ENCODE data around the gene STXBP6.

STXBP6 gene

DNA sequence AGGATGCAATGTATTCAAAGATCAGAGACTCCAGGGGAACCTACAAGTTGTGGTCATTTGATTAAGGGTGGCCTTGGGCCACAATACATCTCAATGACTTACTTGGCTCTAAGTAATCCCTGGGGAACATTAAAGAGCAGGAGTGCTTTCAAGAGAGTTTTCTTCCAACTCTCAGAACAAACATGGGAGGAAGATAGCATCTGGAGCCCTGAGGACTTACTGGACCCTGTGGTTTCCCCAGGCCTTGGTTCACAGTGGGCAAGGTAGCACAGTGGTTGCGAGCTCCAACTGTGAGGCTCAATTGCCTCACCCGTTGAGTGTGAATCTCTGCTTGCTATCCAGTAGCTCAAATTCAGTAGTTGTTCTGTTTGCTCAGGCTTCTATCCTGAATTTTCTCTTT is 32.4 kb downstream of the STXBP6 start:
- Histone ChIP-seq H3K4me2 (ENCODE audit: low read depth, low read length, poor library complexity, severe bottlenecking) (no peak overlapping the region), H3K27me3 (ENCODE audit: low read length) (no peaks in the 10 kb centered on the region), H3K79me2 (ENCODE audit: insufficient read depth, low read length) (no peaks in the 10 kb centered on the region), H3K27ac (ENCODE audit: low read depth, low read length) (no peak overlapping the region), H3K36me3 (ENCODE audit: low read length) (no peaks in the 10 kb centered on the region), H3K9me2 (replicated peaks; ENCODE audit: insufficient read depth, low read length) (no peaks in the 10 kb centered on the region), H2AFZ (ENCODE audit: low read depth, low read length, severe bottlenecking) (no peak overlapping the region), H3F3A (ENCODE audit: insufficient read depth) (no peaks in the 10 kb centered on the region), H3K4me3 (ENCODE audit: insufficient read depth, low read length, poor library complexity, severe bottlenecking) (no peak overlapping the region), H3K9ac (ENCODE audit: low read length) (no peak overlapping the region), H4K20me1 (ENCODE audit: low read depth, low read length) (no peaks in the 10 kb centered on the region), H3K9me3 (ENCODE audit: insufficient read depth, low read length) (no peaks in the 10 kb centered on the region)
- TF ChIP-seq, protein P1, sequence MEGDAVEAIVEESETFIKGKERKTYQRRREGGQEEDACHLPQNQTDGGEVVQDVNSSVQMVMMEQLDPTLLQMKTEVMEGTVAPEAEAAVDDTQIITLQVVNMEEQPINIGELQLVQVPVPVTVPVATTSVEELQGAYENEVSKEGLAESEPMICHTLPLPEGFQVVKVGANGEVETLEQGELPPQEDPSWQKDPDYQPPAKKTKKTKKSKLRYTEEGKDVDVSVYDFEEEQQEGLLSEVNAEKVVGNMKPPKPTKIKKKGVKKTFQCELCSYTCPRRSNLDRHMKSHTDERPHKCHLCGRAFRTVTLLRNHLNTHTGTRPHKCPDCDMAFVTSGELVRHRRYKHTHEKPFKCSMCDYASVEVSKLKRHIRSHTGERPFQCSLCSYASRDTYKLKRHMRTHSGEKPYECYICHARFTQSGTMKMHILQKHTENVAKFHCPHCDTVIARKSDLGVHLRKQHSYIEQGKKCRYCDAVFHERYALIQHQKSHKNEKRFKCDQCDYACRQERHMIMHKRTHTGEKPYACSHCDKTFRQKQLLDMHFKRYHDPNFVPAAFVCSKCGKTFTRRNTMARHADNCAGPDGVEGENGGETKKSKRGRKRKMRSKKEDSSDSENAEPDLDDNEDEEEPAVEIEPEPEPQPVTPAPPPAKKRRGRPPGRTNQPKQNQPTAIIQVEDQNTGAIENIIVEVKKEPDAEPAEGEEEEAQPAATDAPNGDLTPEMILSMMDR (IDR thresholded peaks at IDR 0.05; ENCODE audit: insufficient read depth, low read length, poor library complexity, severe bottlenecking) = no peak
- TF ChIP-seq EZH2phosphoT487 (conservative IDR thresholded peaks at IDR 0.05; ENCODE audit: low read length) = no peak

- Histone ChIP-seq H3K27me3 (ENCODE audit: low read length) (no peaks in the 10 kb centered on the region), H3K27ac (ENCODE audit: low read depth, low read length) (no peak overlapping the region), H3K9me3 (ENCODE audit: insufficient read depth, low read length) (no peaks in the 10 kb centered on the region), H2AFZ (ENCODE audit: low read depth, low read length, severe bottlenecking) (no peak overlapping the region), H3K4me2 (ENCODE audit: low read depth, low read length, poor library complexity, severe bottlenecking) (no peak overlapping the region), H3K36me3 (ENCODE audit: low read length) (no peaks in the 10 kb centered on the region), H3K9ac (ENCODE audit: low read length) (no peak overlapping the region), H3K79me2 (ENCODE audit: insufficient read depth, low read length) (no peaks in the 10 kb centered on the region), H3K4me3 (ENCODE audit: insufficient read depth, low read length, poor library complexity, severe bottlenecking) (no peak overlapping the region), H3F3A (ENCODE audit: insufficient read depth) (no peaks in the 10 kb centered on the region), H3K9me2 (replicated peaks; ENCODE audit: insufficient read depth, low read length) (no peaks in the 10 kb centered on the region), H4K20me1 (ENCODE audit: low read depth, low read length) (no peaks in the 10 kb centered on the region)
- TF ChIP-seq, protein P1 (IDR thresholded peaks at IDR 0.05; ENCODE audit: insufficient read depth, low read length, poor library complexity, severe bottlenecking) = no peak
- no peak for TF ChIP-seq EZH2phosphoT487 (conservative IDR thresholded peaks at IDR 0.05; ENCODE audit: low read length)
Observed at GRCh38 chr14:25015761-25016160, 34.2 kb downstream of the STXBP6 start.

GRCh38 chr14:25014440-25014839 is 35.5 kb downstream of the STXBP6 start:
- Histone ChIP-seq H3K9ac (ENCODE audit: low read length) (no peak overlapping the region), H3K79me2 (ENCODE audit: insufficient read depth, low read length) (no peaks in the 10 kb centered on the region), H3K9me2 (replicated peaks; ENCODE audit: insufficient read depth, low read length) (no peaks in the 10 kb centered on the region), H3K4me2 (ENCODE audit: low read depth, low read length, poor library complexity, severe bottlenecking) (no peak overlapping the region), H3F3A (ENCODE audit: insufficient read depth) (no peaks in the 10 kb centered on the region), H3K36me3 (ENCODE audit: low read length) (no peaks in the 10 kb centered on the region), H4K20me1 (ENCODE audit: low read depth, low read length) (no peaks in the 10 kb centered on the region), H2AFZ (ENCODE audit: low read depth, low read length, severe bottlenecking) (no peak overlapping the region), H3K9me3 (ENCODE audit: insufficient read depth, low read length) (no peaks in the 10 kb centered on the region), H3K4me3 (ENCODE audit: insufficient read depth, low read length, poor library complexity, severe bottlenecking) (no peak overlapping the region), H3K27me3 (ENCODE audit: low read length) (peaks cover 3% of the 10 kb centered on the region; the same call in 1 of the 2 replicates), H3K27ac (ENCODE audit: low read depth, low read length) (no peak overlapping the region)
- TF ChIP-seq EZH2phosphoT487 (conservative IDR thresholded peaks at IDR 0.05; ENCODE audit: low read length) = no peak

- Histone ChIP-seq H3K4me3 (ENCODE audit: insufficient read depth, low read length, poor library complexity, severe bottlenecking) (no peak overlapping the region), H4K20me1 (ENCODE audit: low read depth, low read length) (no peaks in the 10 kb centered on the region), H3K9ac (ENCODE audit: low read length) (no peak overlapping the region), H3K9me3 (ENCODE audit: insufficient read depth, low read length) (no peaks in the 10 kb centered on the region), H3K9me2 (replicated peaks; ENCODE audit: insufficient read depth, low read length) (no peaks in the 10 kb centered on the region), H3K4me2 (ENCODE audit: low read depth, low read length, poor library complexity, severe bottlenecking) (no peak overlapping the region), H3F3A (ENCODE audit: insufficient read depth) (no peaks in the 10 kb centered on the region), H3K27me3 (ENCODE audit: low read length) (peaks cover 3% of the 10 kb centered on the region; the same call in 1 of the 2 replicates), H3K27ac (ENCODE audit: low read depth, low read length) (no peak overlapping the region), H3K36me3 (ENCODE audit: low read length) (no peaks in the 10 kb centered on the region), H2AFZ (ENCODE audit: low read depth, low read length, severe bottlenecking) (no peak overlapping the region), H3K79me2 (ENCODE audit: insufficient read depth, low read length) (no peaks in the 10 kb centered on the region)
- no peak for TF ChIP-seq EZH2phosphoT487 (conservative IDR thresholded peaks at IDR 0.05; ENCODE audit: low read length)
- TF ChIP-seq, protein P1 (IDR thresholded peaks at IDR 0.05; ENCODE audit: insufficient read depth, low read length, poor library complexity, severe bottlenecking) = no peak
Observed at GRCh38 chr14:25011095-25011494, 38.9 kb downstream of the STXBP6 start.

Data from SU-DHL-6 (cell line).